HG02642 (cell line): ENCODE measurements around the gene SLC24A3.

Source experiments
- ATAC-seq: cut with Tn5 transposase; IDR thresholded peaks from one replicate; pipeline ENCODE4 v1.9.1; 2021; ENCODE audit warnings: mild to moderate bottlenecking; ENCODE audit not compliant: unreplicated experiment, poor library complexity

SLC24A3 gene

DNA sequence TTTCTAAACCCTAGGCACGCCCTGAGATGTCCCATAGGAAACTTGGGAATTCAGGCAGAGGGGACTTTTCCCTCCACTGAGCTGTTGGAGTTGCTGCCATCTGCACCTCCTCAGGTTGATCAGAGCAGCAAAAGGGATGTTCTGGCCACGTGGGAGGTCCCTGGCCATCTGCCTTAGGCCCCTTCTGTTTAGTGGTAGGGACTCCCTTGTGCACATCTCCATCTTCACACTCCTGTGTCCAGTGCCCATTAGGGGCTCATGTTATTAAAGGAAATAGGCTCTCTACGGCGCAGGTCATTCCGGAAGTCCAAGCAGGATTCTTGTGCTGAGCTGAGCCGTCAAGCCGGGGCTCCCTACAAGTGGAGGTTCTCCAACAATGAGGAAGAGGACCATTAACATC is 307.8 kb downstream of the SLC24A3 start:
- no peak for ATAC-seq

DNA sequence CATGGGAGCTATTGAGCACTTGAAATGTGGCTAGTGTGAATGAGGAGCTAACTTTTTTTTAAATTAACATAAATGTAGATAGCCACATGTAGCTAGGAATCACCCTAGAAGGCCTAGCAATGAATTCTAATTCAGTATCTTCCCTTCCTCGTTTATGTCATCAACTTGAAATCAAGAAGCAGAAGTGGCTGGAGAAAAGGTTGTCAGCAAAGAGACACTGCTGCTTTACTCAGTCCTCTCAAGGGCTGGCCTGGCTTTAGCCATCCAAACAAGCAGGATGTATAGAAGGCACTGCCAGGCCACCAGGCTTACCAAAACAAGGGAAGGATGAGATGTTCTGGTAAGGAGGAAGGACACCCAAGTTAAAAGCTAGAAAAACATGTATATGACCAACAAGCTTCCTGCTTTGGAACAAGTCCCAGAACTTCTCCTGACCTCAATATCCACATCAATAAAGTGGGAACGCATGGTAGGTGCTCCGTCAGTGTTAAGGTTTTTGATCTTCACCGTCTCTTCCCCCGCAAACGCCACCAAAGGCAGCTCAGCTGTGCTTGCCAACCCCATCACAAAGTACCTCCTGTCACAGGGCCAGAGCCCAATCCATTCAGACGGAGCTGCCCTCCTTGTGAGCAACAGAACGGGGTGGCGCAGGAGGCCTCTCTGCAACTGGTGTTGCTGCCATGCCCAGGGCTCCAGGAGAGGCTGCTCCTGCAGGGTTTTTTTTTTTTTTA is 309.8 kb downstream of the SLC24A3 start:
- ATAC-seq = no peak

- ATAC-seq = no peak
These were observed 310.6 kb downstream of the SLC24A3 start for GRCh38 chr20:19522836-19523590.

DNA sequence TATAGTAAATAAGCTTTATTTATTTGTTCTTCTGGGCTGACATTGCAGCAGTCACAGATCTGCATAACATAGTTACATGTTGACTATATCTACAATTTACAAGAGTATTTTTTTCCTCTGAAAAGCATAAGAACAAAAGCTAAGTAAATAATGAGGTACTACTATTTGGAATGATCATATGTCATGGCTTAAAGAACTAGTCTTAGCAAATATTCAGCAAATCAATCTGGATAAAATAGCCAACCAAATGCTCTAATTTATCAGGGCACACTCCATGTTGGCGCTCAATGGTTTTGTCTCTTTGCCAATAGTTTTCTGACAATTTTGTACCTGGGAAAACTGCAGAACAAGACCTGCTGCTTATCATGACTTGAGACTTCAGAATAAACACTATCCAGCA is 312.2 kb downstream of the SLC24A3 start:
- no peak for ATAC-seq

- ATAC-seq = no peak
These were observed 315.1 kb downstream of the SLC24A3 start for GRCh38 chr20:19527509-19527908.

DNA sequence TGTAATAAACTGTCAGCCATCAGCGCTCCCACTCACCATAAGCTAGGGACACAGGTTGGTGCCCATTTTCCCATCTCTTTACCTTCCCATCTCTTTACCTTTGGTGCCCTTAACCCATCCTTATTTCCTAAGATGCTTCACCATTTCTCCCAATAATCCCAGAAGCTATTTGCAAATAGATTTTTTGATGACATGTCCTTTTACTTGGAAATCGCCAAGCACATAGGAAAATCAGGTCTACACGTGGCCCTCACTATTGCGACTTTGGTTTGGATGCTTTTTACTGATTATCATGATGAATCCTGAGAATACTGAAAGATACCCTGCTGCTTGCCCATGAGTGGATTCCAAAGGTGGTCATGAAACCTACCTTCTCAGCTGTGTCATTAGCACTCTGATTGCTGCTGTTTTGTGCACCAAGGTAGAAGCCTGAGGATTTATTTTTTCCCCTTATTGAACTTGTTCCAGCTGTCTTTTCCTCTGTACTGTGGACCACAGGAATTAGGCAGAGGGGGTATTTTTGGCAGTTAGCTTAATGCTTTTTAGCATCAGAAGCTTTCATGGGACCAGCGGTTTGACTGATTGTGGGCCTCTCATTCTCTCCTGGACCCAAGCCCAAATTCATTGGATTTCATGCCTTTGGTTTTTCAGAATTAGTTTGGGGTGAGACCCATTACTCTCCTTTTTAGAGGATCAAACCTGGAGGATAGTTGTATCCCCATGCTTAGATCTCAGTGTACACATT is 316.0 kb downstream of the SLC24A3 start:
- ATAC-seq = no peak

- ATAC-seq = no peak
These were observed 317.6 kb downstream of the SLC24A3 start for GRCh38 chr20:19530006-19530405.

- no peak for ATAC-seq
These were observed 319.0 kb downstream of the SLC24A3 start for GRCh38 chr20:19531446-19531845.

- no peak for ATAC-seq
These were observed 326.1 kb downstream of the SLC24A3 start for GRCh38 chr20:19538556-19538955.

DNA sequence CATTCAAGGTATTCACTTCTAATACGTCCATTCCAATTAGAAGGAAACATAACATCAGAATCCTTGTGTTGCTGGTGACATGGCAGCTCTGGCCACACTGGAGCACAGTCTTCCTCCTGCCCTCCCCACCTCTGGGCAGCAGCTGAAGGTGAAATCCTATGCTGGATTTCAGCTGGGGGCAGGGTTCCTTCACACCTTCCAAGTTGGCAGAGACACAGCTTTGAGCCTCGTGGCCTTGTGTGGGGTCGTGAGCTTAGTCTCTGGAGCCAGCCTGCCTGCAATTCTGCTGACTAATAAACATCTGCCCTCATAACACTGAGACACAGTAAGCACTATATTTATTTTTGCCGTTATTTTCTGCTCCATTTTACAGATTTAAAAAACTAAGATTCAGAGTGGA is 326.7 kb downstream of the SLC24A3 start:
- ATAC-seq = no peak

DNA sequence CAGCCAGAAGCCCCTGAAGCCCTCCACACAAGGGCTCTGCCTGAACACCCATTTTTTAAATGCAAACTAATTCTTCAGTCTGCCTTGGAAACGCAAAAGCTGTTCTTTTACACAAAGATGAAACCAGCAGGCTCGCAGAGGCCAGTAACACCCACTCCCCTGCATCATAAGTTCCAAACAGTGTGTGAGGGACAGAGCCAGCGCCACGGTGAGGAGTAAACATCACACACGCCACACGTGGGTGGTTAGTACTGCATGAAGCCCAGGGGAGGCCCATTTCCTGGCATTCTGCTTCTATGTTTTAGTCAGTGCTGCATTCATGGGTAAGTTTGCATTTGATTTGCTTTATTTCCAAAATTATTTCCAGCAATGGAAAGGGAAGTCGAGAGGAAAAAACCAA is 327.9 kb downstream of the SLC24A3 start:
- ATAC-seq = no peak

DNA sequence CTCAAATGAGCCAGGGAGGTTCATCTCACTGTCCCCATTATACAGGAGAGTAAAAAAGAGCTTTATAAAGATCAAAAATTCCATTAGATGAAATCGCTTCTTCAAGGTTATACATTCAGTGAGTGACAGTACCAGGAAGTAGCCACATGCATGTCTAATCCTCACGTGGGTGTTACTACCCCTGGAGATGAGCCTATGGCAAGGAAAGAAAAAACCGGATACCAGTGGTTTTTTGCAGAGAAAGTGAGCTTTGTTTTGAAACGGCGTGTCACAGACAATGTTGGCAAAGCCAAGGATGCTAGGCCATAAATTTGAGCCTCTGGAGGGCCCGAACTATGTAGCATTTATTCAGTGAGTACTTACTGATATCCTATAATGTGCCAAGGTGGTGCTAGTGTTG is 330.7 kb downstream of the SLC24A3 start:
- no peak for ATAC-seq

DNA sequence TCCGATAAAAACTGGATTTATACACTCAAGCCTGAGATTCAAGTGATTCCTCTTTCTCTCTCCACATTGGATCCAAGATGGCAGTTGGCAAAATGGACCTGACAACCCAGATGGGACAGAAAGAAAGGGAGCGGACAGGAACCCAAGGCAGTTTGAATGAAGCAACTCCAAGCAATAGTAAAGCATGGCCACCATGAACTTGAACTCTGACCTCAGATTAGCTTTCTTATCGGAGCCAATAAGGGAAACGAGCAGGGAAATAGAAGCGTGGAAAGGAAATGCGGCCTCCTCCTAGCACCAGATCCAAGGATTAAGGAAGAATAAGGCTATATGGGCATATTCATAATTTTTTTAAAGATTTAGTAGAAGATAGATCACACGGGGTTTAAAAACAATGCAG is 332.2 kb downstream of the SLC24A3 start:
- ATAC-seq = no peak

GRCh38 chr20:19546648-19547047 is 334.2 kb downstream of the SLC24A3 start:
- ATAC-seq = no peak

- ATAC-seq = no peak
These were observed 335.1 kb downstream of the SLC24A3 start for GRCh38 chr20:19547547-19547946.

DNA sequence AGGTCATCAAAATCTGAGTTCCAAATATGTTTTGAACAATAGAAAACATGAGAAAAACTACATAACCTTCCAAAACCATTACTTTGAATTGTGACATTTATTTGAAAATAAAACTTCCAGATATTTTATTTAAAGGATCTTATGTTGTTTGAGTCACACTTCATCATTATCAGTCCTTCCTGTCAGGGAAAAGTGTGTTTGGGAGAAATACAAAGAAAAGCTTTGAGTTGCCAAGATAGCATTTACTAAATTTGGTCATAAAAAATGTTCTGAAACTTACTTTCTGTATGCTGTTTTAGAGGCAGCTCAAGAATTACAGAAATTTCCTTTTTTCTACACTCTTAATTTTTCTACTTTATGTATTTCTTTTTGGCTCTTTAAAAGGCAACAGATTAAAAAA is 337.5 kb downstream of the SLC24A3 start:
- ATAC-seq = no peak

DNA sequence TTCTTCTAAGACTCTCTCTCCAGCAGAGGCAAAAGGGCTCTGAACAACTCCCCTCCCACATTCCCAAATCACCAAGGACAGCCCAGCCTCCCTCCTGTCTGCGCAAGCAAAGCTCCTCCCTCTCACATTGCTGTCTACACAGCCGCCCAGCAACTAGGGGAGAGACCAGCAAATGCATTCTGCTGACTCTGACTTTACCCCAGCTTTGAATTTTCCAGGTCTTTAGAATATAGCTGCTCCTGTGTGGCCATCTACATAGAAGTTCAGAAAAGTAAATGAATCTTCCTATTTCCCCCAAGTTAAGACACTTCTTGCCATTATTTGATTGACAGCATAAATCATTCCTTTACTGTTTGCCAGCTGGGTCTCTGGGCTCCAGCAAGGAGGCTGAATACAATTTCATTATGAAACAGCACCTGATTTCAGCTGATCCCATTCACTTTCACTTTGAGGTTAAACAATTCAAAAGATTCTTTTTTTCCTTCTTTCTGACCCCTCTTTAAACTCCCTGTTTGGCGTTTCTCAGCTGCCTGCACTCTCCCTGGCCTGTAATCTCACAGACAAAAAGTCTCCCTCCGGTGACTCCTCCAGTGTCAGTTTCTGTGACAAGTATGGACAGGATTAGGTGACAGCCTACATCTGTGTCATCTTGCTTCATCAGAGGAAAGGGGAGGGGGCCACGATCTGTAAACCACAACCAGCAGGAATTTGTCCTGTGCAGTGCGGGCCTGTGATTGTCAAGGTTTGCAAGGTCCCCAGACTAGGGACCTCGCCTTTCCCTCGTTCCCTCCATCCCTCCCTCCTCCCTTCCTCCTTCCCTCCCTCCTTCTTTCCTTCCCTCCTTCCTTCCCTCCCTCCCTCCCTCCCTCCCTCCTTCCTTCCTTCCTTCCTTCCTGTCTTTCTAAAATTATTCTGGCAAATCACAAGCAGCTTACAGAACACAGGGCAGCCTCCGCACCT is 340.1 kb downstream of the SLC24A3 start:
- ATAC-seq = no peak

- no peak for ATAC-seq
These were observed 342.2 kb downstream of the SLC24A3 start for GRCh38 chr20:19554666-19555065.

GRCh38 chr20:19555726-19556125 is 343.3 kb downstream of the SLC24A3 start:
- ATAC-seq = no peak

DNA sequence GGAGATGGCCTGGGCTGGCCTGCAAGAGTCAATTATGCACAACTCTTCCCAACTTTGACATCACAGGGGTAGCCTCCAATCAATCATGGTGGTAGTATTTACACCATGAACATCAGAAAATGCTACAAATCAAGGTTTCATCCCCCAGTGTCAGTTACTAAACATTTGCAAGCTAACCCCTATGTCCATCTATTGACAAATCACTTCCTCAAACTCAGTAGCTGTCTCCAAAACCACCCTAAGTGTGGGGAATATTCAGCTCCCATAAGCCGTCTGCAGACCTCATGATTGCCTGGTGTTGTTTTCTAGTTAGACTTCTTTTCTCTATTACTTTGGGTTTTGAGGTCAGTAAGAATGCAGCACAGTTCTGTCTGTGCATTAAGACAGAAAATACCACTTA is 344.8 kb downstream of the SLC24A3 start:
- ATAC-seq = no peak
